NCI-H69 (cell line): Measurements from ENCODE around the gene KDM2A.

Experiments
- DNase-seq: peaks from one replicate; lab custom pipeline; 2025; lab: John Stamatoyannopoulos, UW

The KDM2A gene

DNA sequence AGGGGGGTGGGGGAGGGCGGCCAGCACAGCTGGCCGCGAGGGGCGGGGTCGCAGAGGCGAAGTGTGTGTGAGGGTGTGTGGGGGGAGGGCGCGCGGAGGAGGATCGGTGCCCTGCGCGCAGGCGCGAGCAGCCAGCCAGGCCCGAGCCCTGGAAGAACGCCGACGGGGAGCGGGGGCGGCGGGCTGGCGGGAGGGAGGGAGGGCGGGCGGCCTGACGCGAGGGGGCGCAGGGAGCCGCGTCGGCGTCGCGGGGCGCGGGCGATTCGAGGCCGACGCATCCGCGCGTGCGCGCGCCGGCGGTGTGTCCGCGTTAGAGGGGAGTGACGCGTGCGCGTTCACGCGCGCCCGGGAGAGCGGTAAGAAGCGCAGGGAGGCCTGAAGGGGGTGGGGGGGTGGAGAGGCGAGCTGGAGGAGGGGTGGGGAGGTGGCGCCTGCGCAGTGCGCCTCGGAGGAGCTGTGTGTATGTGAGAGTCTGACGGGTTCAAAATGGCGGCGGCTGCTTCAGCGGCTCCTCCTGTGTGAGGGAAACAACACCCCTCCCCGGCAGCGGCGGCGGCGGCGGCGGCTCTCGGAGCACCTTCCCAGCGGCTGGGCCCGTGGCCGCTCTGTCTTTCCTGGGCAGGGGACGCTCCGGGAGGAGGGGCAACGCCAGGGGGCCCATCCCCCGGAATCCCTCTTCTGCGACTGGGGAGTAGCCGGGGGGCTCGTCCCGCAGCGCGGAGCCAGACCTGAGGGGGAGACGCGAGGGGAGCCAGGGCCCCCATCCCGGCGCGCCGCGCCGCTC lies at the start of gene KDM2A:
Gene KDM2A (plus strand): TSS at position 463 of the 784 bp plus-strand sequence. CDS start 2,054 bp downstream, outside the sequence.
- DNase-seq = peak; percentile 99

DNA sequence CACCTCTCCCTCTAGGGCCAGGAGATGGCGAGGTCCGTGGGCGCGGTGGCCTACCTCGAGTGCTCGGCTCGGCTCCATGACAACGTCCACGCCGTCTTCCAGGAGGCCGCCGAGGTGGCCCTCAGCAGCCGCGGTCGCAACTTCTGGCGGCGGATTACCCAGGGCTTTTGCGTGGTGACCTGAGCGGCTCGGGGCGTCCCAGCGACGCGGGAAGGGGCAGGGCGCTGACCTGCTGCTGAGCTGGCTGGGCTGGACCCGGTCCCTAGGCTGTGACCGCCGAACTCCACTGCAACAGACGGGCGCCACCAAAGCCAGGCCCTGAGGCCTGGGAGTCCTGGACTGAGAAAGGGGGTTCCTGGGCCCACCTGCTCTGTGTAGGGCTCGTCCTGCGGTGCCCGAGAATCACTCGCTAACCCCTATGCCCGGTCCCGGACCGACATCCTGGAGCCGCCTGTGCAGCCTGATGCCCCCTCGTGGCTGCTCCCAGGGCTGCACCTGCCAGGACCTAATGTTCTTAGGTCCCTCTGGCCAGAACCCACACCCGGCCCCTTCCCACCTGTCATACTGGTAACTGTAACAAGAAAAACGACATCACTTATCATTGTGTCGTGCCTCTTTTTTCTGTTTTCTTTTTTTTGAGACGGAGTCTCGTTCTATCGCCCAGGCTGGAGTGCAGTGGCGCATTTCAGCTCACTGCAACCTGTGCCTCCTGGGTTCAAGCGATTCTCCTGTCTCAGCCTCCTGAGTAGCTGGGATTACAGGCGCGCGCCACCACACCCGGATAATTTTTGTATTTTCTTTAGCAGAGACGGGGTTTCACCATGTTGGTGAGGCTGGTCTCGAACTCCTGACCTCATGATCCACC lies 47.4 kb upstream of the KDM2A start:
- DNase-seq = peak; percentile 74

DNA sequence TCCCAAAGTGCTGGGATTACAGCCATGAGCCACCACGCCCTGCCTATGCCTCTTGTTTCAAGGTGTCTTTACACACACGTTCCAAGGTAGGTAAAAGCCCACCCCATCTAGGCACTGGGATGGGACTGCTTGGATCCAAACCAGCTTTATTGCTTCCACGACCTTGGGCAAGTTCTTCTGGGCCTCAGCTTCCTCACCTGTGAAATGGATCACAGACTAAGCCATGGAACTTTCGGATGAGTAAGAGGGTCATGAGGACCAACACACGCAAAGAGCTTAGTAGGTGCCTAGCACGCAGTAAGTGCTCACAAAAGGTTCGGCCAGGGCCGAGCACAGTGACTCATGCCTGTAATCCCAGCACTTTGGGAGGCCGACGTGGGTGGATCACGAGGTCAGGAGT lies 46.8 kb upstream of the KDM2A start:
- DNase-seq = no peak

GRCh38 chr11:67073908-67074307 lies 45.2 kb upstream of the KDM2A start:
- DNase-seq = peak; percentile 43

DNA sequence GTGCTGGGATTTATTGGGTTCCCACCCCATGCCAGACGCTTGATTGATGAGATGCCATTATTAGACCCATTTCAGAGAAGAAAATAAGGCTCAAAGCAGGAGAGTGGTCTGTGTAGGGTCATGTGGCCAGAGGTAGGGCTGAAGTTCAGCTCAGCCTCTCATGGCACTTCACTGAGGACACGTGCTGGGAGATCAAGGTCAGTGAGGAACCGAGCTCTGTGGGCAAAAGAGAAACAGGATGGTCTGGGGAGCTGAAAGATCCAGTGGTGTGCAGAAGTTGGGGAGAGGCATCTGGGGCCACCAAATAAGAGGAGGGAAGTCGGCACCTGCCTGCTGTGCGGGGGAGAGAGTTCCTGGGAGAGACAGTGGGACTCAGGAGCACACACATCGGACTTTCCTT lies 42.9 kb upstream of the KDM2A start:
- no peak for DNase-seq

DNA sequence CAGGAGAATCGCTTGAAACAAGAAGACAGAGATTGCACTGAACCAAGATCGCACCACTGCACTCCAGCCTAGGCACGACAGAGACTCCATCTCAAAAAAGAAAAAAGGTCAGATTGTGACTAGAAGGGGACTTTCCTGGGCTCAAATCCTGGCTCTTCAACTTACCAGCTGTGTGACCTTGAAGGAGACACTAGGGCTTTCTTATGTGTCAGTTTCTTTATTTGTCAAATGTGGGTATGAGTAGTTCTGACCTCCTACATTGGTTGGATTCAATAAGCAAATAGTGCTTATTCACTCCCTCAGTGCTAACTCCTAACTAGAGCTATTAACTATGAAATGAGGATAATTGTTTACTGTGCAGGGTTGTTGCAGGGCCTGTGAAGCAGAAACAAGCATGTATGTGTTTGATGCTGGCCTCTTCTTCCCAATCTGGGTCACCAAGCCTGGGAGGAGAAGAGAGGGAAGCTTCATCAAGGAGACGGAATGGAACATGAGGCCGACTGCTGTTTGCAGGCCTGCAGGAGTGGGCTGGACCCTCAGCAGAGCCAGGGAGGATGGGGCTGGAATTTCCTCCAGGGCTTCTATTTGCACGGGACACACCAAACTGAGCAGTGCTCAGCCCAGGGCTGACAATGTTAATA lies 39.9 kb upstream of the KDM2A start:
- DNase-seq = no peak

DNA sequence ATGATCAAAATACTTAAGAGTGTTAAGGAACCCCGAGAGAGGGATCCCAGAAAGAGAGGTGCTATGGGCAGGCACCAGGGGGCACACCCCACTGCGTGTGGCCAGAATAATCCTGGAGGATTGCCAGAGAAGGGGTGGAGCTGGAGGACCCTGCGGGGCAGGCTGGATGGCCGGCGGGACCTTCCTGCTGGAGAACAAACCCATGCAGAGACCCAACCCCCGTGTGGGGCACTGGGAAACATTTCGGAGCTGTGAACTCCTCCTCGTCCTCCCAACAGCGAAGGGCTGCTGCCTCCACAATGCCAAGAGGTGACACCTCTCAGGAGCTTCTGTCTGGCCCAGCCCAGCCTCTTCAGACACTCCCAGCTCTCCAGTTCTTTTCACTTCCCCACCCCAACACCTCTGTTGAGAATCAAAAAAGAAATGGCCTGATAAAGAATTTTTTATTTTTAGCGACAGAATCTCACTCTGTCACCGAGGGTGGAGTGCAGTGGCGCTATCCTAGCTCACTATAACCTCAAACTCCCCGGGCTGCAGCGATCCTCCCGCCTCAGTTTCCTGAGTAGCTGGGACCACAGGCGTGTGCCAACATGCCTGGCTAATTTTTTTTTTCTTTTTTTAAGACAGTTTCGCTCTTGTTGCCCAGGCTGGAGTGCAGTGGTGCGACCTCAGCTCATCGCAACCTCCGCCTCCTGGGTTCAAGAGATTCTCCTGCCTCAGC lies 36.8 kb upstream of the KDM2A start:
- peak; percentile 44 for DNase-seq

DNA sequence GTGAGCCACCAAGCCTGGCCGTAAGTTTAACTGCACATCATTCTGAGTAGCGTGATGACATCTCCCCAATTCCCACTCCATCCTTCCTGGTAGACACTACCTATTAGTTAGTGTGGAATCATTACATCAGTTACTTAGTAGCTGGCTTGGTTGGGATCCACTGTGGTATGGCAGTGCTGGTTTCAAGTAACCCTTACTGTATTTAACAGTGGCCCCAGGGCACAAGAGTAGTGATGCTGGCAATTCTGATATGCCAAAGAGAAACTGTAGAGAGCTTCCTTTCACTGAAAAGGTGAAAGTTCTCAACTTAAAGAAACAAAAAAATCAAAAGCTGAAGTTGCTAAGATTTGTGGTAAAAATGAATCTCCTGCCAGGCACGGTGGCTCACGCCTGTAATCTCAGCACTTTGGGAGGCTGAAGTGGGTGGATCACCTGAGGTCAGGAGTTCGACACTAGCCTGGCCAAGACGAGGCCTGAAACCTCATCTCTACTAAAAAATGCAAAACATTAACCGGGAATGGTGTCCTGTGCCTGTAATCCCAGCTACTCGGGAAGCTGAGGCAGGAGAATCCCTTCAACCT lies 35.2 kb upstream of the KDM2A start:
- no peak for DNase-seq

DNA sequence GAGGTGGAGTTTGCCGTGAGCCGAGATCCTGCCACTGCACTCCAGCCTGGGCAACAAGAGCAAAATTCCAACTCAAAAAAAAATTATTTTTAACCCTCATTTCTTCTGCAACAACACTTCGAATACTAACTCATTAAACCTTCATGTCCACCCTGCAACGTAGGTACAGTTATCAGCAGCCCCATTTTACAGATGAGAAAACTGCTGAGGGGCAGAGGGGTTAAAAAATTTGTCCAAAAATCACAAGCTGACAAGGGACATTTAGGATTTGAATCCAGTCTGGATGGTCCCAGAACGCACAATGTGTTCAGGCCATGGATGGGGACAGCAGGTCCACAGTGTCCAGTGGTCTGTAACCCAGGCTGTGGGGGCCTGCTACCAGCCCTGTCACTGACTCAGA lies 33.4 kb upstream of the KDM2A start:
- no peak for DNase-seq

- no peak for DNase-seq
Observed at GRCh38 chr11:67090717-67091116, 28.3 kb upstream of the KDM2A start.

DNA sequence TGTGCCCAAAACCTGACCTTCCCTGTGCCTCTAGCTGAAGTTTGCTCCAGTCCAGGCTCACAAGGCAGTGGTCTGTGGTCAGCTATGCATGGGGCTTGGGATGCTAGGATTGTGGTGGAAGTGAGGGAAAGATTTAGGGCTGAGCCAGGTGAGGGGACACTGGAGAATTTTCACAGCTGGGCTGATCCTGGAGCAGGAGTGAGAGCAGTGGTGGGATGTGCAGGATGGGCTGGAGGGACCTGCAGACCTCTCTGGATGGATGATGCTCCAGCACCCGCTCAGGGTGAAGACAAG lies 23.9 kb upstream of the KDM2A start:
- DNase-seq = no peak

DNA sequence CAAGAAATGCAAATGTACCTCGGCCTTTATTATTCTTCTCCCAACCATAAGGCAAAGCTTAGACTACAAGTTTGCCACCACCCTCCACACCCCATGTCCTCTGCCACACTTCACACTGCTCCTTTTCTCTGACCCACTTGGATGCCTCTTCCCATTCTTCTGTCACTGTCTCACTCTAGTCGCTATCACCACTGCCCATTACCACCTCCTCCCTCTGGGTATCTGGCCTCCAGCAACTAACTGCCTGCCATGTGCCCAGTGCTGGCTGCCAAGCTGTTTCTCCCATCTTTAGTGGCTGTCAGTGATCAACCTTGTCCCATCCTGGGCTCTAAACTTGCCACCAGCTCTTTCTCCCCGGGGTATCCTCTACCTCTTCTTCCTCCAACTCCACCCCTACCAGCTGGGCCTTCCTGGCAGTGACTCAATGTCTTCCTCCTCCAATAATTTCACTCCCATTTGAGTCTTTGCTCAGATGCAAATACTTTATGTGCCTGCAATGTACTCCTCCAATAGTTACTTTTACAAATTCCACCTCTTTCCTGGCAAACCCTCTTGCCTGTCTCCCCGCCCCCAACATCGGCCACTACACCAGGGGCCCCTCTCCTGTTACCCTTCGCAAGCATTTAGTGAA lies 20.1 kb upstream of the KDM2A start:
- no peak for DNase-seq

DNA sequence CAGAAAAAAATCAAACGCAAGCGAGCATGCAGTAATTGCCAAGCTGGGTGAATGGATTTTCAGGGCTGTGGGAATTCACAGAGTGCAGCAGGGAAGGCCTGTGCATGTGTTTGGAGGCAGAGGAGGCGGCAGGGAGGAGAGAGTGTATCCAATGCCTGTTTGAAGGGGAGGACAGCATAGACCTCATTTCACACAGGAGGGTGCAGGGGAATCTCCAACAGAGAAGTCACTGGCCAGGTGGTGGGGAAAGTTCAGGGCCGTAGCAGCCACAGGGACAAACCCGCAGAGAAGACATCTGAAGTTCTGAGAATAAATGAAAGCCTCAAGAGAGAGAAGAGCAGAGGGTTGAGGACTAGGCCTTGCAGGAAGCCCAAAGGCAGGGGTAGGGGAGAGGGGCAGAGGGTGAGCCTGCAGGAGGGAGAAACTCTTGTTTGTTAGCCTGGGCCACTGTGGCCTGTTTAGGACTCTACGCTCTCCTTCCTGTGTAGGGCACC lies 19.2 kb upstream of the KDM2A start:
- DNase-seq = no peak

- no peak for DNase-seq
Observed at GRCh38 chr11:67102664-67103063, 16.4 kb upstream of the KDM2A start.

DNA sequence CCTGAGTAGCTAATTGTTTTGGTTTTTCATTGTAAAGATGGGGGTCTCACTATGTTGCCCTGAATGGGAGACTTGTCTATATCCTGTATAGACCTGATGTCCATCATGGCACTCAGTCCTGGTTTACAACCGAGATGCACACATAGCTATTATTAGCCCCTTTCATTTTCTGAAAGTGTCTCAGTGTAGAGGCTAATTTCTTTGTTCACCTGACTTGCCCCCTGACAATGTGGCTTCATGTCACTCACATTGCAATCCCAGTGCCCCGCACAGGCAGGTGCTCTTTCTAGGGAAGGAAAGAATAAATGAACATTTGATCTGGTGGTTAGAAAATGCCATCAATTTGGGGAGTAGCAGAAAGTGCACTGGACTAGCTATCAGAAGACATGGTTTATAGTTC lies 13.1 kb upstream of the KDM2A start:
- no peak for DNase-seq

- DNase-seq = no peak
Observed at GRCh38 chr11:67111261-67111660, 7.8 kb upstream of the KDM2A start.

GRCh38 chr11:67113231-67113721 lies 5.8 kb upstream of the KDM2A start:
- DNase-seq = no peak

GRCh38 chr11:67114275-67114896 lies 4.7 kb upstream of the KDM2A start:
- no peak for DNase-seq

- DNase-seq = no peak
Observed at GRCh38 chr11:67116758-67117105, 2.3 kb upstream of the KDM2A start.

GRCh38 chr11:67117176-67117575 lies 1.9 kb upstream of the KDM2A start:
- no peak for DNase-seq
